ENCODE results near the gene LARGE2.

LARGE2 gene

DNA sequence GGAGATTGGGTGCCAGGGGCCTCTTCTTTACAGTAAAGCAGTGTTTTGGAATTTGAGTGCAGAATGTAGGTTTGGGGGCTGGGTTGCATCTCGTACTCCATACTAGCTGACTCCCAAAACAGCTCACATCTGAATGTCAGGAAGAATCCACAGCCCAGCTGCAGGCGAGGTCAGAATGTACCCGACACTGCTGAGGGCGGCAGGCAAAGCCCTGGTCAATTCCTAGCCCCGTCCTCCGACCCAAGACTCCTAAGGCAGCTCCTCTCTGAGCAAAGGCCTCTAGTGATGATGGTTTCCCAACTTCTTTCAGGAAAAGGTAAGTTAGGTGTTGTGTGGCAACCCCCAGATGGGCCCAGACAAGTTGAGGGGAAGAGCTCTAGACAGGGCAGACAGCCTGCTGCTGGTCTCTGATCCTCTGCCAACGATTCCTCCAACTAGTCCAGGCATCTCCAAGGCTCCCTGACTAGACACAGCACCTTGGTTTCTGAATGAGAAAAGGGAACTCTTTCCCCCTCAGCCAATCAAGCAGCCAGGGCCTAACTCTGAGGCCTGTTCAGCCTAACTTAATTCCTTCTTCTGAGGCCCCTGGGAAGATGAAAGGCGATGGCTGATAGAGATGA lies 8.6 kb downstream of the LARGE2 start:
- DNase-seq, result no peak

- DNase-seq, result no peak
Observed at GRCh38 chr11:45931739-45932138, 9.3 kb downstream of the LARGE2 start.

- no peak for DNase-seq
Observed at GRCh38 chr11:45932217-45932616, 9.8 kb downstream of the LARGE2 start.

DNA sequence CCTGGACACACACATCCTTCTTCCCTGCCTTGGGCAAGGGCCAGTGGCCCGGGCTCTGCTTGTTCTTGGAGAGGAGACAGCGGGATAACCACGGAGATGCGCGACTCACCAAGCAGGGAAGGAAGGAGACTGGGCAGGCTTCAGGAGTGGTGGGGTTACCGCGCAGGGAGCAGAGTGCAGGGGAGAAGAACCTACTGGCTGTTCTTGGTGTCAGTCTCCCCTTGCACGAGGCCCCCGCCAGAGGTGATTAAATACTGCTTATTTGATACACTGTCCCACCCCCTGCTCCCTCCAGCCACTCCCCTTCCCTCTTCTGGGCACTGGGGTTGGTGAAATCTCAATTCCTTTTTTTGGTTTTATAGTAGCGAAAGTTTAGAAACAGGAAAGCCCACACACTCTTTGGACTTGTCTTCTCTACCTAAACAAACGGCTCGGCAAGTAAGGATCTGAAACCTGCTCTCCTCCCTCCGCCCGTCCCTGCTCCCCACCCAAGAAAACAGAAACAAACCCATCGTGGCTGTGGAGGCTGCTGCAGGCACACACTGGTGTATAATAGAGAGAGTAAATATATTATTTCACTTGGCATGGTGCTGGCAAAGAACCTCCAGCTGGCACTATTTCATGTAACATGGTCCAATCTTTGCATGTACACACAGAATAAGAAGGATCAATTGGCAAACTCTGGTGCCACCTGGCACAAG lies 10.8 kb downstream of the LARGE2 start:
- DNase-seq, result no peak

- DNase-seq, result no peak
Observed at GRCh38 chr11:45933846-45934579, 11.6 kb downstream of the LARGE2 start.

GRCh38 chr11:45934580-45935318 lies 12.3 kb downstream of the LARGE2 start:
- DNase-seq, result no peak

DNA sequence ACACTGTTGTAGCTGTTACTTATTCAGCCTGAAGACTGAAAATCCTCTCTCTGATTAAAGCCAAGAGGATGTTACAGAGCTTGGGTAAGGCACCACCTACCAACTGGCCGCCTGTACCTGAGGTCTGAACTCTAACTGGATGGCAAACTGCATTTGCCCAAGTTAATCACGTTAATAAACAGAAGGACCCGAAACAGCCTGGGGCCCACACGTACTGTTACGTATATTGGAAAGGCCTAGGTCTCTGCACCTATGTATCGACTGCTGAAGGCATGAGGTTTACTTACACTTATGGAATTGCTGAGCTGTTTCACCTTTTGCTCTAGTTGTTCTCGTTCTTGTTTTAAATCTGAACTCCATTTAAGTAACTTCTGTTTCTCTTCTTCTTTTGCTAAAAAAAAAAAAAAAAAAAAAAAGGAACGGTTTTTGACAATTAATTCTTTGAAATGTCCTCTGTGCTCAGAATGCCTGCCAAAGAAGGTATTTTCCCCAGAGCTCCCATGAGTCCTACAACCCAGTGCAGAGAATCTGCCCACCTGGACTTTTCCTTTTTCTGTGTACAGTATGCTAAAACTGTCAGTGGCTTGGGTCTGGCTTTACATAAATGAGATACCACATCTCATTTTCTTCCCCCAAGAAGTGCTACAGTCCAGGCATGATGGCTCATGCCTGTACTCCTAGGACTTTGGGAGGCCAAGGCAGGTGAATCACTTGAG lies 13.1 kb downstream of the LARGE2 start:
- no peak for DNase-seq

GRCh38 chr11:45936511-45937054 lies 14.1 kb downstream of the LARGE2 start:
- DNase-seq, result no peak

DNA sequence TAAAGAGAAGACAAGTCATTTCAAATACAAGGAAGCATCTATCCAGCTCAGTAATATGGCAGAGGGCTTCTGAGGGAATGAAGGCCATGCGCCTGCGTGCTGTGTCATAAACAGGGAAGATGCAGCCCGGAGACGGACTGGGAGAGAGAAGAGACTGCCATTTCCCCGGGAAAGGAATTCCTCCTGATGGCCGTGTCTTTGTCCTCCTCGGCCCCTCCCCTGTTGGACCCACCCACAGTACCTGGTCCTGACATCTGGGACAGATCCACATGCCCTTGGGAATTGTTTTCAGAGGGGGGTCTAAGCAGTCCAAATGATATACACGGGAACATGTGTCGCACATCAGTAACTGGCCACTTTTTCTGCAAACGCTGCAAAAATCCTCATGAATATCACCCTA lies 15.5 kb downstream of the LARGE2 start:
- no peak for DNase-seq

DNA sequence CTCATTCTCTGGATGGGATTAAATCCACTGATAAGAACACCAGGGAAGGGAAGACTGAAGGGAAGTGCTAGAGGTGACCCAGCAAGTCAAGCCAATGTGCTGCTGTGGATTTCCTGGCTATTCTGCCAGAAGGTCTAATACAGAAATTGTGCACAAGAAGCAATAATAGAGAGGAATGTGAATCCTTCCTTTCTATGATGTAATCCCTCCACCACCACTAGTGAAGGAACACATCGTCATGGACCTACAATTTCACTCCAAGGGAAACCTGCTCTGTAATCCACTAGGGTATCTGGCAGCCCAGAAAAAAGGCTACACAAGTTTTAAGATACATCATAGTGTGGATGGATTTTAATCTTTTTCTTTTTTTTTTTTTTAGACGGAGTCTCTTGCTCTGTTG lies 17.4 kb downstream of the LARGE2 start:
- no peak for DNase-seq

DNA sequence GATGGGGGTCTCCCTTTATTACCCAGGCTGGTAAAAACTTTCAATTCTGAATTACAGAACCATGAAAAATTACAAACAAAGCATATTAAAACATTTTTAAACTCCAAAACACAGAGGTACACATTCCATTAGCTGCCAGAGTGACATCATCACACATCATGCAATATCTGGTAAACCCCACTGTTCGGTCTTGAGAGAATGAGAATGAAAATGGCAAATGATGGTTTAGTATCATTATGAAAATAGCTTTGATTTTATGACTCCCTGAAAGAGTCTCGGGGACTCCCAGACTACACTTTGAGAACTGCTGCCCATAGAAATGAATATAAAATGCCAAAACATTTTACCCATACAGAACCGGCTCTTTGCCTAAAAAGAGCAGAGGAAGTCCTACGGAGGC lies 18.8 kb downstream of the LARGE2 start:
- no peak for DNase-seq

GRCh38 chr11:45942381-45942780 lies 19.9 kb downstream of the LARGE2 start:
- no peak for DNase-seq

- DNase-seq, result no peak
Observed at GRCh38 chr11:45945397-45945999, 23.0 kb downstream of the LARGE2 start.

DNA sequence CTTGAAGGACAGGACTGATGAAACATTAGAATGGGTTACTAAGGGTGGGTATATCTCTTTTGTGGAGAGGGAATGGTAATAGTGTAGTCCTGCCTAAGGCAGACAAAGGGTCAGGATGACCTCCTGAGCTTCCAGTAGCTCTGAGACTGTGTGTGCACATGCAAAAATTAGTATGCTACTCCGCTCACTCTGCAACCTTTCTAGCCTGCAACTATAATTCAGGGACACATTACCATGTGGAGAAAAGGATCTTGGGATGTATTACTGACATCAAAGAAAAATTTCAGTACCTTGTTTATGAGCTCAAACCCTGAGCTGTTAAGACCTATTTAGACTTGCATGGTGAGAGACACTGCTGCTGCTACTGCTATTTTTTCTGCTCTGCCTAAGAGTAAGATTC lies 25.4 kb downstream of the LARGE2 start:
- no peak for DNase-seq

GRCh38 chr11:45948356-45948755 lies 25.9 kb downstream of the LARGE2 start:
- DNase-seq, result no peak

- no peak for DNase-seq
Observed at GRCh38 chr11:45949992-45950407, 27.5 kb downstream of the LARGE2 start.

GRCh38 chr11:45959851-45960250 lies 37.4 kb downstream of the LARGE2 start:
- DNase-seq, result no peak

GRCh38 chr11:45960387-45961095 lies 38.1 kb downstream of the LARGE2 start:
- no peak for DNase-seq

DNA sequence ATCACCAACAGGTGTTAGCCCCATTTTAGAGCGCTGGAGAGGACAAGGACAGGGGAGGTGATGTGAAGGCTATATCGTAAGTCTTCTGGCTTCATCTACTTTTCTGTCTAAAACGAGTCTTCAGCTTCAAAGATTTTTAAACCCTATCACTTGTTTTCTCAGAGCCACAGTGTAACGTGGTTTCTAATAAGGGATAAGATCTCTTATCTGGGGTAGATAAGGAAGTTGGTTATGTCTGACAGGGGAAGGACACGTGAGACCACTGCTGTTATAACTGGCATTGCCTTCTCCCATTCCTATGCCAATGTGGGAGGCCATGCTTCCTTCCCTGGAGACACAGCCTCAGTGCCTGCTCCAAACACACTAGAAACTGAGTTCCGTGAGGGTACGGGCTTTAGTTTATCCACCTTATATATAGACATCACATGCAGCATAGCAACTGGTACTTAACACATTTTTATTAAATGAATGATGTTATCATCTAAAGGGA lies 39.3 kb downstream of the LARGE2 start:
- no peak for DNase-seq

- DNase-seq, result peak; percentile 64
Observed at GRCh38 chr11:45964911-45965389, 42.5 kb downstream of the LARGE2 start.

- no peak for DNase-seq
Observed at GRCh38 chr11:45967506-45967905, 45.0 kb downstream of the LARGE2 start.

Data from CD4-positive, alpha-beta T cell treated with Interleukin-17A for 4 hours (primary cell).